Testis (tissue), 2 donors: Measurements from ENCODE around the gene CNOT8.

ENCODE experiments used
- POLR2A ChIP-seq: fragments of 450-650 bp; IDR thresholded peaks from one replicate; pipeline ENCODE4 v1.6.1; 2017; ENCODE audit warnings: antibody characterized with exemption, mild to moderate bottlenecking, moderate library complexity
- TF ChIP-seq, protein P1 (sequence below), 3 experiments: fragments of 450-650 bp in 2 of 3; fragments of 200-600 bp in 1 of 3; sonication (generic) in 1 of 3; IDR thresholded peaks; one replicate each; pipeline ENCODE4 v1.5.1; 2016 to 2019; ENCODE audit warnings: antibody characterized with exemption in 3 of 3, mild to moderate bottlenecking in 2 of 3, moderate library complexity in 1 of 3

GRCh38 chr5:154816891-154817492 is 41.4 kb upstream of the CNOT8 start:
- TF ChIP-seq, protein P1, sequence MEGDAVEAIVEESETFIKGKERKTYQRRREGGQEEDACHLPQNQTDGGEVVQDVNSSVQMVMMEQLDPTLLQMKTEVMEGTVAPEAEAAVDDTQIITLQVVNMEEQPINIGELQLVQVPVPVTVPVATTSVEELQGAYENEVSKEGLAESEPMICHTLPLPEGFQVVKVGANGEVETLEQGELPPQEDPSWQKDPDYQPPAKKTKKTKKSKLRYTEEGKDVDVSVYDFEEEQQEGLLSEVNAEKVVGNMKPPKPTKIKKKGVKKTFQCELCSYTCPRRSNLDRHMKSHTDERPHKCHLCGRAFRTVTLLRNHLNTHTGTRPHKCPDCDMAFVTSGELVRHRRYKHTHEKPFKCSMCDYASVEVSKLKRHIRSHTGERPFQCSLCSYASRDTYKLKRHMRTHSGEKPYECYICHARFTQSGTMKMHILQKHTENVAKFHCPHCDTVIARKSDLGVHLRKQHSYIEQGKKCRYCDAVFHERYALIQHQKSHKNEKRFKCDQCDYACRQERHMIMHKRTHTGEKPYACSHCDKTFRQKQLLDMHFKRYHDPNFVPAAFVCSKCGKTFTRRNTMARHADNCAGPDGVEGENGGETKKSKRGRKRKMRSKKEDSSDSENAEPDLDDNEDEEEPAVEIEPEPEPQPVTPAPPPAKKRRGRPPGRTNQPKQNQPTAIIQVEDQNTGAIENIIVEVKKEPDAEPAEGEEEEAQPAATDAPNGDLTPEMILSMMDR (IDR thresholded peaks at IDR 0.05), result no peak
- no peak for TF ChIP-seq POLR2A
